NK-92 (cell line): ENCODE results near the gene CFAP65.

ENCODE experiments used
- DNase-seq: peaks from one replicate; lab custom pipeline; 2025; ENCODE audit not compliant: unreplicated experiment; lab: John Stamatoyannopoulos, UW

CFAP65 gene, protein sequence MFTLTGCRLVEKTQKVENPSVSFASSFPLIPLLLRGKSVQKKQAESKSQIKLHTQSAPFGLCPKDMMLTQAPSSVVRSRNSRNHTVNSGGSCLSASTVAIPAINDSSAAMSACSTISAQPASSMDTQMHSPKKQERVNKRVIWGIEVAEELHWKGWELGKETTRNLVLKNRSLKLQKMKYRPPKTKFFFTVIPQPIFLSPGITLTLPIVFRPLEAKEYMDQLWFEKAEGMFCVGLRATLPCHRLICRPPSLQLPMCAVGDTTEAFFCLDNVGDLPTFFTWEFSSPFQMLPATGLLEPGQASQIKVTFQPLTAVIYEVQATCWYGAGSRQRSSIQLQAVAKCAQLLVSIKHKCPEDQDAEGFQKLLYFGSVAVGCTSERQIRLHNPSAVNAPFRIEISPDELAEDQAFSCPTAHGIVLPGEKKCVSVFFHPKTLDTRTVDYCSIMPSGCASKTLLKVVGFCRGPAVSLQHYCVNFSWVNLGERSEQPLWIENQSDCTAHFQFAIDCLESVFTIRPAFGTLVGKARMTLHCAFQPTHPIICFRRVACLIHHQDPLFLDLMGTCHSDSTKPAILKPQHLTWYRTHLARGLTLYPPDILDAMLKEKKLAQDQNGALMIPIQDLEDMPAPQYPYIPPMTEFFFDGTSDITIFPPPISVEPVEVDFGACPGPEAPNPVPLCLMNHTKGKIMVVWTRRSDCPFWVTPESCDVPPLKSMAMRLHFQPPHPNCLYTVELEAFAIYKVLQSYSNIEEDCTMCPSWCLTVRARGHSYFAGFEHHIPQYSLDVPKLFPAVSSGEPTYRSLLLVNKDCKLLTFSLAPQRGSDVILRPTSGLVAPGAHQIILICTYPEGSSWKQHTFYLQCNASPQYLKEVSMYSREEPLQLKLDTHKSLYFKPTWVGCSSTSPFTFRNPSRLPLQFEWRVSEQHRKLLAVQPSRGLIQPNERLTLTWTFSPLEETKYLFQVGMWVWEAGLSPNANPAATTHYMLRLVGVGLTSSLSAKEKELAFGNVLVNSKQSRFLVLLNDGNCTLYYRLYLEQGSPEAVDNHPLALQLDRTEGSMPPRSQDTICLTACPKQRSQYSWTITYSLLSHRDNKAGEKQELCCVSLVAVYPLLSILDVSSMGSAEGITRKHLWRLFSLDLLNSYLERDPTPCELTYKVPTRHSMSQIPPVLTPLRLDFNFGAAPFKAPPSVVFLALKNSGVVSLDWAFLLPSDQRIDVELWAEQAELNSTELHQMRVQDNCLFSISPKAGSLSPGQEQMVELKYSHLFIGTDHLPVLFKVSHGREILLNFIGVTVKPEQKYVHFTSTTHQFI (N-terminal part only)

DNA sequence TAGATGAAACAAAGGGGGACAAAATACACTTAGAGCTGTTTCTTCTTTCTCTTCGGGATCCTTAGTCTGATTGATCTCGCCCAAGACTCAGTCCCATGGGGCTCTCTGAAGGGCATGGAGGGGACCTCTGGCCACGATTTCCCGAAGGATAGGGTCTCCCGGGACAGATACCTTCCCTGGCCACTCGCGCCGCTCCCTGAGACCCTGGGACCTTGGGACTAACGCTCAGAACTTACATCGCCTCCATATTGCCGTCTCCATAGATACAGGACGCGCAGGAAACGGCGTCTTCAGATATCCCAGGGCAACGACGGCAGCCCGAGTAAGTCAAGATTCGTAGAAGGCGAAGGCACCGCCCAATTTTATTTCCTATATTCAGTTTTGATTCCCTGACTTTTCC is at the start of gene CFAP65:
Gene CFAP65, minus strand, starts transcription at position 265 of the 400 bp plus-strand sequence. CDS start 2,468 bp downstream, outside the sequence.
- DNase-seq = no peak

DNA sequence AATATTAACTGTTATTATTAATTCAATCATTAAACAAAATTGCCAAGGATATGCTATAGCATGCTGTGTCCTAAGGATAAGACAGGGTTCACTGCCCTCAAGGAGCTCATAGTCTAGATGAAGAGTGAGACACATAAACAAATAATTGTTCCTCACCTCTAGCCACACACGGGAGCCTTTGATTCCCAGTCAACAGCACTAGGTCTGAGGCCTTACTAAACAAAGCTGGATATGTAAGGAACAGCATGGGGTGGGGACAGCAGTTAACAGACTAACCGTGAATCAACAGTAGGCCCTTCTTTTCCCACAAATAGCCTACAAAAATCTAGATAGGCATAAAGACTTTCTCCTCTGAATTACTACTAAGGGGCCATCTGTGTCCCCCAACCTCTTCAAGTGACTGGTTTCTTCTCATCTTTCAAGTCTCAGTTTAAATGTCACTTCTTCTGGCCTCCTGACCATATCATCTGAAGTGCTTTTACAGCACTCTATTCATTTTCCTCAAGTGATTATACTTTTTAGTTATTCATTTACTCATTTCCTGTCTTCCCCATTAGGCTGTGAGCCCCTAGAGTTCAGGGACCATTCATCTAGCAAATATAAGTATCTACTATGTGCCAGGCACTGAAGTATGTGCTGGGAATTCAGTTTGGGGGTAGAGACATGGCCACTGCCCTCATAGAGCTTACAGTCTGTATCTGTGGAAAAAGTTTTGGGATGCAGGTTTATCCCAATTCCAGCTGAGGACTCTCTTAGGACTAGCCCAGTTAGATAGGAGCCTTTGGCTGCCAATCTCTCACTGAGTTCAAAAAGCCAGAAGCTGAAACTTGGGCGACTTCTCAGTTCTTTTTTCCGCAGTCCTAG is 49.4 kb upstream of the CFAP65 start:
- DNase-seq = no peak

DNA sequence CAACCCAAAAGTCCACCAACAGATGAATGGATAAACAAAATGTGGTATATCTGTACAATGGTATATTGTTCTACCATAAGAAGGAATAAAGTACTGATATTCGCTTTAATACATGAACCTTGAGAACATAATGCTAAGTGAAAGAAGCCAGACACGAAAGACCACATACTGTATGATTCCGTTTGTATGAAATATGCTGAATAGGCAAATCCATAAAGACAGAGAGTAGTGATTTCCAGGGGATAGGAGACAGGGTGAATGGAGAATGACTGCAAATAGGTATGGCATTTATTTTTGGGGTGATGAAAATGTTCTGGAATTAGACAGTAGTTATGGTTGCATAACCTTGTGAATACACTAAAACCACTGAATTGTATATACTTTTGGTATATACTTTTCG is 48.0 kb upstream of the CFAP65 start:
- DNase-seq = no peak

DNA sequence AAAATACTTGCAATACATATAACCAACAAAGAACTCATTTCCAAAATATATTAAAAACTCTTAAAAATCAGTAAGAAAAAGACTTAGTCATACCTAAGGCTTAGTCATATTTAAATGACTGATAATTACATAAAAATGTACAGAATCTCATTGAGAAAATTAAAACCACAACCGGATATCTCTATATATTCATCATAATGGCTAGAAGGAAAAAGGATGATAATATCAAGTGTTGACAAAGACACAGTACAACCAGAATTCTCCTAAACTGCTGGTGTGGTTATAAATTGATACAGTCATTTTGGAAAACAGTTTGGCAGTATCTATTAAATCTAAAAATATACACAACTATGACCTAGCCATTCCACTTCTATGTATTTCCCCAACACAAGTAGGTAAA is 46.5 kb upstream of the CFAP65 start:
- DNase-seq = no peak

DNA sequence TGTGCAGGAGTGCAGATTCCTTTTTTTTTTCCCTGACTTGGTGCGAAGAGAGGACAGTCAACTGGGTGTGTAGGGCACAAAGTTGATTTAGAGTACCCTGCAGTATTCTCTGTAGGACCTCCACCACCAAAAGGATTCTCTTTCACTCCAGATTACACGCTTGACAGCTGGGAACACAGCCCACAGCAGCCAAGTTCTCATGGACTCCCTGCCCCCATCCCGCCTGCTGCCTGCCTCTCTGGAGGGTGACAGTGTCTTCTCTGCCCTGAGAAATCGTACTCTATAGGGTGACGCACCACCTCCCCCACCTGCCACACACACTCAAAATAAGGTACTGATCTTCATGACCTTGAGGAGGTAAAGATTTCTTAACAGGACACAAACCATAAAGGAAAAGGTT is 46.0 kb upstream of the CFAP65 start:
- DNase-seq = no peak

DNA sequence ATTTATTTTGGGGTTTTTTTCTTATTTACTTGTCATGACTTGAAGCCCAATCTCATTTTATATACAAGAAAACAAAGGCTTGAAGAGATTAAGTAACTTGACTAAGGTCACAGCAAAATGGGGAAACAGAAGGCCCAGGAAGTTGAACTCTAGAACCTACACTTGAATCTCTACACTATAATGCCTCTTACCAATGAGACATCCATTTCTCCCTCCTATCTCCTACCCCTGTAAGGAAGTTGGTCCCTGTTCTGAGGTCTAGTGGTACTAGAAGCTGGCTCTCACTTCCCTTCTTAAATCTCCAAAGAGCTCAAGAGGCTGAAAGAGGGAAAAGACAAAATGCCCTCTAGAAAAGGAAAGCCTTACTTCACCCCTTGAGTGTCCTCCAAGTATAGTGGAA is 44.9 kb upstream of the CFAP65 start:
- no peak for DNase-seq

DNA sequence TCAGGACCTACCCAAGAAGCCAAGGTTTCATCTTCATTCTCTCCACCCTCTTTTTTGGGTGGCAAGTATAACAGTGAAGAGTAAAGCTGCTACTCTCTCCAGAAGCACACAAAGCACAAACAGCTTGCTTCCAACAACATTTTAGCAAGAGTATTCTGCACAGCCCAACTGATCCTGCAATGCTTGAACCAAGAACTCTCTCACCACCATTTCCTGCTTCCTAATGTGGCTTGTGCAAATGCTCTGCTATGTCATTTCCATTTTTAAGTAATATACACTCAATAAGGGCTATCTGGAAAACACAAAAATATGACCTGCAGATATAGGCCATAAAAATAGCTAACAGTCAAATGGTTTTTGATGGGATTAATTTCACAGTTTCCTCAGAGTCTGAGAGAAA is 43.5 kb upstream of the CFAP65 start:
- DNase-seq = no peak

DNA sequence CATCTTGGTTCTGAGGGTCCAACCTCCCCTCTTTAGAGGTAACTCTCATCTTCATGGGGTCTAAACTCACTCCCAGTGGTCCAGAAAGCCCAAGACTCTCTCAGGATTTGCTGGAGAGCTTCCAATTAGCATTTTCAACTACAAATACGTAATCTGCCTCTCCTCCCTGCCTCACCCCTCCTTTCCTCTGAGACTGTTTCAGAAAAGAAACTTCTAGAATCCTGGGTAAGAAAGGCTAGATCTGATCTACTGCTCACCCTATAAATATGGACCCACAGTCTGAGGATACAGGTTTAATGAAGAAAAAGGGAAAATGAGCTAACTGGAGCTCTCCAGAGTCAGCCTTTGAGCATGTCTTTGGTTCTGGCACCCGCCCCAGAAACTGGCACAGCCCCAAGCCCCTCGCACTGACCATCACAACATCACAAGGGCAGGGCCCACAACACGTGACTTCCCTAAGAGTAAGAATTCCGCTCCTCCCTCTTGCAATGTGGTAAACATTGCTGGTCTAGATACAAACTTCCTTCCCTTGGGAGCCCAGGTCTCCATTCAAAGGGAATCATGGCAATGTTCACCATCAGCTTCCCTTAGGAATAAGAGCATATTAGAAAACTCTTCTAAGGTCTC is 41.1 kb upstream of the CFAP65 start:
- no peak for DNase-seq

DNA sequence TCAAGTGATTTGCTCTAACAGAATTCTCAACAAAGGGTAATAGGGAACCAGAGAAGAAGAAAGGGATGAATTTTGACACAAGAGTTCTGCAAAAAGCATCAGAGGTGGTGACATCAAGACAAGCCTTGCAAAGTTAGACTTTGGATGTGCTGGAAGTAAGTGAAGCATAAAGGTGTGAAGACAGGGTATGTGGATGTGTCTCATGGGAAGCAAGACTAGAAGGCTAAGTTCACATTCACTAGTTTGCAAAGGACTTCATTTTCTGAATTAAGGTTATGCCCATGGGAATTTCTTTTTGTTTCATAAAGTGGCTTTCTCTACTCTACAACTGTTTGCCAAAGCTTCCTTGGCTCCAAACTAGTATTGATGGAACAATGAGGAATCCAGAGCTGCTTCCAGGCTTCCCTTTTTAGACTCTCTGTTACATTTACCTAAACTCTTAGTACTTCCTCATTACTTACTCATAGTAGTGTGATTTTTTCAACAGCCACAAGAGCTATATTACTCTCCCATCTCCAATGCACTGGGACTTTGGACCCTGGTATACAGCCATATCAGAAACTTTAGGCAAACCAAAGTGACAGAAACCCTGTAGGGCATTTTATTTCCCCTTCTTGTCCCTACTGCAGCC is 40.5 kb upstream of the CFAP65 start:
- DNase-seq = no peak

DNA sequence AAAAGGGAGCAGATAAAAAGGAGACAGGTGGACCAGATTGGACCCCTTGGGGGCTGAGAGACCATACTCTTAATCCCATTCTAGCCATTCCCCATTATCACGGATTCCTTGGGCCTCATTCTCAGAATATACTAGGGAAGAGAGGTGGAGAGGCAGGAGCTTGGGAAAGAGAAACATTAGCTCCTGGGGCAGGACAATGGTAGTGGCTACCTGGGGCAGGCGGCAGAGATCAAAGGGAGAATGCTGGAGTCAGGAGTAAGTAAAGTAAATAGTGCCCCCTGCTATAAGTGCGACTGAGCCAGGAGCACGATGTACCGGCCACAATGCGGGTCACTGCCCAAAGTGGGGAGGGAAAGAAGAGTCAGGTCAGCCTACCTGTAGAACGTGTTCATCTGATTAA is 39.8 kb upstream of the CFAP65 start:
- DNase-seq = no peak

DNA sequence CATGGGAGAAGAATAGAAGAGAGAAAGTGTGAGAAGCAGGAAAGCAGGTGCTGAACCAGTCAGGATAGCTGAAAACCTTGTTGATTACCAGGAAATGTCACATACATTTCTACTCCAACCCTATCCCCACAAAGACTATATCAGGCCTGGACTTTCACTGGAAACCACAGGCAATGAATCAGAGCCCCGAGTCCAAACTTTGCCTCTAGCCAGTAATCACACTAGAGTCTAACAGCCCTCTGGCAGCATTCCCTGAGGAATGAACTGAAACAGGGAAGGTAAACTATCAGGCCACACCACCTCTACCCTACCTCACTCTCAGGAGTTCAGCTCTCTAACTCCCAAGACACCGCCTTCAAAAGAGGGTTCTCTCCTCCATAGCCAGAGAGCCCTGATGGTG is 38.1 kb upstream of the CFAP65 start:
- no peak for DNase-seq

DNA sequence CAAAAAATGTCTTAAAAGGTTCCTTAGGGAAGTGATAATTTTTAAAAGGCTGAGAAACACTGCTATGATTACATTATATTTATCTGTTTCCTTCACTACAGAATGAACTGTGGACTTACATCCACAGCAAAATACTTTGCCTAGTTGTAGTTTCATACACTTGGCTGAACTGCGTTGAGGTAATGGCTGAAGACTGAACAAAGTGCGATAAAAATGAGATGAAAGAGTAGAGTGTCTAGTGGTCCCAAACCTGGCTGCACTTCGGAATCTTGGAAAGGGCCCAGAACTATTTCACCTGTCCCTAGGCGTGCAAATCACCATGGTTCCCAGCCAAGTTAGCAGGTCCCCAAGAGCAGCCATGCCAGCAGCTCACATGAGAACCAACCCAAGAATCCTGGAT is 37.6 kb upstream of the CFAP65 start:
- DNase-seq = no peak

DNA sequence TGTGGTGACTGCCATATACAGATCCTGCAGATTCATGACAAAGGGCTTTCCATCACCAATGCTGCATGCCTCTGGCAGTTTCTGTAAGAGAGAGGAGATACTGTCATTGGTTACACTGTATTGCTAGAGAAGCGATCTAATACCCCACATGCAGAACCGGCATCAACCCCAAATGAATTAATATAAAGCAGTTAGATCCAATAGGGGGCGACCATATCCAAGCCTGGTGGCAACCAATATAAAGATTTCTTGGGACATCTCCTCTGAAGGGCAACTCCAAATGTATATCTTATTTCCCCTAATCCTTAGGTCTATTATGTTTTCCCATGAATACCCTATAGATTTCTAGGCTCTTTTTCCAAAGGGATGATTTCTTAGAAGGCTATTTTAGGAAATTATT is 36.8 kb upstream of the CFAP65 start:
- DNase-seq = no peak

DNA sequence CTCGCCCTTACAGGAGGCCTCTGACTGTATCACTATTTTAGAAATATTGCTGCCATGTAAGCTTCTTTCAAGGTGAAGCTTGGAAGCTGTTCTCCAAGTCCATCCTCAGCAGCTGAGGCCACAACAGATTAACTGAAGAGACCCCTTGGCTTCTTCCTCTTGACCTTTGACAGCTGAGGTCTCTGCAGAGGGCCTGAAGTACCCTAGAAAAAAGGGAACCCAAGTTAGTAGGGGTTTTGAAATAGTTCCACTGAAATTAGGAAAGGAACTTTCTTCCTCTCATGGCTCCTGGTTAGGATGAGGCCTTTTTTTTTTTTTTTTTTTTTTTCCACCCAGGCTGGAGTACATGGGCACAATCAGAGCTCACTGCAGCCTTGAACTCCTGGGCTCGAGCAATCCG is 34.9 kb upstream of the CFAP65 start:
- DNase-seq = no peak

DNA sequence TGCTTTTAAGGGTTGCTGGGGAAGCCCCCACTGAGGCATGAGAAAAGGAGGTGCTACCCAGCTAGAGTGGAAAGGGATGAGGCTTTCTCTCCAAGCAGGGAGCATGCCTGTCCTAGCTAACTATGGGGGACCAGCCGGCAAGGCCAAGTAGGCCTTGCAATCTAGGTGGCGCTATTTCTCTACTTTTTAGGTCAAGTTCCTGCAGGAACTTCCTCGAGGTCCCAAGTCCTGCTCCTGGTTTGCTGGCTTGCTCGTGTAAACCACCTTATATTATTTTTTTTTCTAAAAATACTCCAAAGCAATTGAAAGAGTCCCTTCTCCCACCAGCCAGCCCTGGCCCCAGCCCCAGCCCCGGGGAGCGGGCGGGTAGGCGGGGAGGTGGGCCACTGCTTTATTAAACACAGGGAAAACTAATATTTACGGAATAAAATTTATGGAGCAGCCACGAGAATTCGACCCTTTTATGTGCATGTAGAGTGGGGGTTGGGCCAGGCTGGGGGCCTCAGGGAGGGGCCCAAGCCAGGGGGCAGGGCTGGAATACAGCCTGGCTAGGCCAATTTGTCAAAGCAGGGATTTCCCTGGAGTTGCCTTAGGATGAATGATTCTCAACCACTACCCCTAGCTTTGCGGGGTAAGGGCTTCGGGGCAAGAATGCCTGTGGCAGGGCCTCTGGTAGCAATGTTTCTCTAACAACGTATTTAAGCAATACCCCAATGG is 32.3 kb upstream of the CFAP65 start:
- no peak for DNase-seq

DNA sequence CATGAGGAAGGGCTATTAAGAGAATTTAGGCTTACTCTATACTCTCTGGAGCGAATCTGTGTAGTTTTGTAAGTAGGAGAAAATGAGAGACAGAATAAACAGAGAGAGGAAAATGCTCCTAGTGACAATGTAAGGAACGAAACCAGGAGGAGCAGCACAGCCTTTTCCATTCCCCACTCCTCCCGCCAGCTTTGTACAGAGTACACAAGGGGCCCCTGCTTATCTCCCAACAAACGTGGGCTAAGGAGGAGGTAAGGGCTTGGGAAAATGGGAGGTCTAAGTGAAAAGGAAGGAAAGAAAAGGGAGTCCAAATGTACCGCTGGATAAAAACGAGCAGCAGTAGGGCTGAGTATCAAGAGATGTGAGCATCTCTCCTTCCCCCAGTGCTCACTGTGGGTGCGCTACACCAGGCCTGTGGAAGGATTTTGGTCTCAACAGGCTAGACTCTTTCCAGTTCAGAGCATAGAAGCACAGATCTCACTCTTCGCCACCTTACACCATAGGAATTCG is 31.5 kb upstream of the CFAP65 start:
- DNase-seq = no peak

DNA sequence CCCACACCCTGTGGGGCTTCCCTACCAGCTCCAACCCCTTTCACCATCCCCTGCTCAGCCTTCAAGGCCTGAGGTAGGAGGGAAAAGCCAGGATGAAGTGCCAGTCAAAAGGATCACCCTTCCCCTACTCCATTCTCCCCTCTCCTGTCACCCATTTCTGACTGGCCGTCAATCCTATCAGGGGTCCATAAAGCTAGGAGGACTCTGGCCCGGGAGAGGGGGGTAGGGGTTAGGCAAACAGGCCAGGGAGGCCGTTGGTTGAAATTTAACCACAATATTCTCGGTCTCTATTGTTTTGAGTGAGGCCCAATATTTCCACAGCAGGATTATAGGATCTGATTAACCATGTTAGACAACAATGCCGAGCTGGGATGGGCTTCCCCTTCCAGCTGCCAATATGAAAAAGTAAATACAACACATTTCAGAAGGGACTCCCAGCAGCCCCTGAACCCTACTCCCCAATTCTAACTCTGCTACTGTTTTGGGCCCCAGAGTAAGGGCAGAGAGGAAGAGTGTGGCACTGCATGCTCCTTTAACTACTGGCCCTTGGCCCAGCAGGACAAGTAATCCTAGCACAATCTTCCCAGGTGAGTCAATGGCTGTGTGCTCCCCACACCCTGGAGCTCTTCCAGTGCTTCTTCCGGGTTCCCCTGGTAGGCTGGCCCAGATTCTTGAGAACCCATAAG is 30.0 kb upstream of the CFAP65 start:
- no peak for DNase-seq

DNA sequence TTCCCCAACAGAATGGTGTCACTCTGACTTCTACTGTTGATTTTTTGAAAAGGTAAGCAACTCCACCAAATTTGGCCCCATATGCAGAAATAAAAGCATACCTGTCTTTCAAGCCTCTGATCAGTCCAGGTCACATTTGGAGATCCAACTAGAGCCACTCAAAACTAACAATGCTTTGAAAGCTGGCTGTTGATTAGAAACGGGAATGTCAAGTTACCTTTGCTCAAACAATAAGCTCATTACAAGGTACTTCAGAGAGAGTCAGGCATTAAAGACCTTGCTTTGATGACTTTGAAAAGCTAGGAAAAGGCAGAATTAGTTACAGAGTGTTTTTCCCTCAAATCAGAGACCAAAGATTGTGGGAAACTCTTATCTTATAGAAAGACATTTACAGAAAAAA is 24.2 kb upstream of the CFAP65 start:
- DNase-seq = no peak
